ENCODE results near the gene PJVK.
"Not testable (repeated sequence)": the region's sequence is repeated elsewhere in the genome, so short reads cannot be mapped to it uniquely, and the experiment has no call there.

PJVK gene

DNA sequence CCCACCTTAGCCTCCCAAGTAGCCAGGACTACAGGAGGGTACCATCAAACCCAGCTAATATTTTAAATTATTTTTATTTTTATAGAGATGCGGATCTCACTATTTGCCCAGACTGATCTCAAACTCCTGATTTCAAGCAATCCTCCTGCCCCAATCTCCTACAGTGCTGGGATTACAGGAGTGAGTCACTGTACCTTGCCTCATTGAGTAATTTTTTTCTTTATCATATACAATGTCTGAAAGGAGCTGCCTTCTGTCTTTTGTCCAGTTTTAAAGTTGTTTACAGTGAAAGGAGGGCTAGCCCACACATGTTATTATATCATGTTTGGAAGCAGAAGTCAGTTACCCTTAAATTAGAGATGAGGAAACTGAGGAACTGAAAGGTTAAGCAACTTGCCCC, 32.8 kb upstream of the PJVK start:
- H3K9me3 Mint-ChIP-seq, result no peaks in the 10 kb centered on the region
- H3K36me3 Mint-ChIP-seq (ENCODE audit: insufficient read depth), result peaks cover 7% of the 10 kb centered on the region
- H3K27me3 Mint-ChIP-seq, result no peaks in the 10 kb centered on the region
- ATAC-seq (replicated peaks; ENCODE audit: extremely low read depth, poor library complexity, severe bottlenecking), result no peak
- H3K4me1 Mint-ChIP-seq, result peaks cover 27% of the 10 kb centered on the region
- no peak overlapping the region for H3K4me3 Mint-ChIP-seq
- DNase-seq (ENCODE audit: low spot score in 2 of 2), result no peak
- no peak overlapping the region for H3K27ac Mint-ChIP-seq (ENCODE audit: low read depth)

DNA sequence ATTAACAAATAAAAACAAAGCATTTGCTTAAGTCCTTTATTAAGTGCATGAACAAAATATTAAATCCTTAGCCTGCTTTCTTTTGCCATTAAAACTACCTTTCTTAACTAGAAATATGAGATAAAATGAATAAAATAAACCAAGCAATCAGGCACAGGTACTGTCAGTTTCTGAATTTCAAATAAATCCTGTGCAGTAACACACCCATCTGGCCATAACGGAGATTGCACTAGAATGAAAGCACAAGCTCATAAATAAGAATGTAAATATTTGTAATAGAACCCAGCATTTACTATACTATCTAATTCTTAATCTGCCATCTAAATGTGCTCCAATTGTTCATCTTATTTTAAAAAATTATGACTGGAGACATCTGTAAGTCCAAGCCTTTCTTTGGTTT, 32.1 kb upstream of the PJVK start:
- DNase-seq (ENCODE audit: low spot score in 2 of 2) (no peak), ATAC-seq (replicated peaks; ENCODE audit: extremely low read depth, poor library complexity, severe bottlenecking) (no peak)
- H3K9me3 Mint-ChIP-seq, result no peaks in the 10 kb centered on the region
- no peak overlapping the region for H3K27ac Mint-ChIP-seq (ENCODE audit: low read depth)
- H3K27me3 Mint-ChIP-seq, result no peaks in the 10 kb centered on the region
- H3K4me3 Mint-ChIP-seq, result no peak overlapping the region
- peaks cover 3% of the 10 kb centered on the region for H3K36me3 Mint-ChIP-seq (ENCODE audit: insufficient read depth)
- H3K4me1 Mint-ChIP-seq, result peaks cover 23% of the 10 kb centered on the region

DNA sequence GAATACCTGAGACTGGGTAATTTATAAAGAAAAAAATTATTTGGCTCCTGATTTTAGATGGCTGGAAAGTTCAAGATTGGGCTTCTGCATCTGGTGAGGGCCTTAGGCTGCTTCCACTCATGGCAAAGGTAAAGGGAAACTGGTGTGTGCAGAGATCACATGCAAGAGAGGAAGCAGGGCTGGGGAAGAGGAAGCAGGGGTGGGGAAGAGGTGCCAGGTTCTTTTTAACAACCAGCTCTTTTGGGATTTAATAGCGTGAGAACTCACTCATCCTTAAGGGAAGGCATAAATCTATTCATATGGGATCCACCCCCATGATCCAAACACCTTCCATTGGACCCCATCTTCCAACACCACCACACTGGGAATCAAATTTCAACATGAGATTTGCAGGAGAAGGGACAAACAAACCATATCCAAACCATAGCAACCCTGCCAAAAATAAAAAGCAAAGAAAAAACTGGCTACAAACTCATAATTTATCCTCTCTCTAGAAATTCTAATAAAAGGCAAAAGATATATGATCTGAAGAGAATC, 30.6 kb upstream of the PJVK start:
- Mint-ChIP-seq H3K27me3 (no peaks in the 10 kb centered on the region), H3K4me1 (peaks cover 11% of the 10 kb centered on the region), H3K4me3 (no peak overlapping the region), H3K27ac (ENCODE audit: low read depth) (no peak overlapping the region), H3K36me3 (ENCODE audit: insufficient read depth) (no peaks in the 10 kb centered on the region), H3K9me3 (peaks cover 4% of the 10 kb centered on the region)
- ATAC-seq (replicated peaks; ENCODE audit: extremely low read depth, poor library complexity, severe bottlenecking), result no peak
- no peak for DNase-seq (ENCODE audit: low spot score in 2 of 2)

DNA sequence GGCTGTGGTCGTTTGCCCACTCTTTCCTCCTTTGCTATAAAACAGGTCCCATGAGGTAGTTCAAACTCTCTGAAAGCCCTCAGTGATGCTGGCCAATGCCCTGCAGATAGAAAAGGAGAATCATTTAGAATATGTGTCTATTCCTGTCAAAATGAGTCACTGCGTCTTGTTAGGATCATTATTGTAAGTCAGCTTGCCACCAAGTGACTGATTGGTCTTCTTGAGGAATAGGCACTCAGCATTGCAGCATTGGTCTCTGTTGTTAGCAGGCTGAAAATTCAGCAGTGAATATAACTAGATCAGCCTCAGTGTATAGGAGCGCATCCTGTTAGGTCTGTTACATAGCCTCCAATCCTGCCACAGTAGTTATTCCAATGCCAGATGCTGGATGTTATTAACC, 29.1 kb upstream of the PJVK start:
- ATAC-seq (replicated peaks; ENCODE audit: extremely low read depth, poor library complexity, severe bottlenecking) (no peak), DNase-seq (ENCODE audit: low spot score in 2 of 2) (no peak)
- Mint-ChIP-seq H3K27ac (ENCODE audit: low read depth) (no peak overlapping the region), H3K36me3 (ENCODE audit: insufficient read depth) (no peaks in the 10 kb centered on the region), H3K9me3 (peaks cover 8% of the 10 kb centered on the region), H3K4me3 (no peak overlapping the region), H3K27me3 (no peaks in the 10 kb centered on the region), H3K4me1 (peaks cover 2% of the 10 kb centered on the region)

DNA sequence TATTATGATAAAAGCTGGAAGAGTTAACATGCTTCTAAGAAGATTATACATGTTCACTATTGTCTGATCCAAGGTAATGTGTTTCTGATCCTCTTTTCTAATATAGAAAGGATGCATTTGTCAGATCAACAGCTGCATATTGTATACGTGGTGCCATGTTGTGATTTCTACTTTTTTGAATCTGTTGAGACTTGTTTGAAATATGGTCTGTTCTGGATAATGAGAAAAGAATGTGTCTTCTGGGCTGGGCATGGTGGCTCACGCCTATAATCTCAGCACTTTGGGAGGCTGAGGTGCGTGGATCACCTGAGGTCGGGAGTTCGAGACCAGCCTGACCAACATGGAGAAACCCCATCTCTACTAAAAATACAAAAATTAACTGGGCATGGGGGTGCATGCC, 27.4 kb upstream of the PJVK start:
- not testable (repeated sequence) for H3K27me3 Mint-ChIP-seq; H3K4me1 Mint-ChIP-seq; H3K27ac Mint-ChIP-seq (ENCODE audit: low read depth); H3K4me3 Mint-ChIP-seq; H3K9me3 Mint-ChIP-seq; DNase-seq (ENCODE audit: low spot score in 2 of 2); H3K36me3 Mint-ChIP-seq (ENCODE audit: insufficient read depth); ATAC-seq (replicated peaks; ENCODE audit: extremely low read depth, poor library complexity, severe bottlenecking)

DNA sequence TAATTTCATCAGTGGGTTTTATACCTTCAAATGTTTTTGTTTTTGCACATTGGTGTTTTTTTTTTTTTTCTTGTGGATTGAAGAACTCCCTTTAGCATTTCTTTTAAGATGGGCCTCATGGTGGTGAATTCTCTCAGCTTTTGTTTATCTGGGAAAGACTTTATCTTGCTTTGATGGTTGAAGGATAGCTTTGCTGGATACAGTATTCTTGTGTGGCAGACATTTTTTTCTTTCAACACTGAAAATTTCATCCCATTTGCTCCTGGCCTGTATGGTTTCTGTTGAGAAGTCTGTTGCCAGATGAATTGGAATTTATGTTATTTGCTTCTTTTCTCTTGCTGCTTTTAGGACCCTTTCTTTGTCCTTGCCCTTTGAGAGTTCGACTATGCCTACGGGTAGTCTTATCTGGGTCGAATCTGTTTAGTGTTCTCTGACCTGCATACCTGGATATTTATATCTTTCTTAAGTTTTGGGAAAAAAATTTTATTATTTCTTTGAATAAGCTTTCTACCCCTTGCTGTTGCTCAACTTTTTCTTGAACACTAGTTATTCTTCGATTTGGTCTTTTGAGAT, 25.8 kb upstream of the PJVK start:
- DNase-seq (ENCODE audit: low spot score in 2 of 2) (no peak), ATAC-seq (replicated peaks; ENCODE audit: extremely low read depth, poor library complexity, severe bottlenecking) (no peak)
- Mint-ChIP-seq H3K36me3 (ENCODE audit: insufficient read depth) (peaks cover 12% of the 10 kb centered on the region), H3K4me1 (no peaks in the 10 kb centered on the region), H3K27ac (ENCODE audit: low read depth) (no peak overlapping the region), H3K9me3 (peaks cover 8% of the 10 kb centered on the region), H3K27me3 (no peaks in the 10 kb centered on the region), H3K4me3 (no peak overlapping the region)

DNA sequence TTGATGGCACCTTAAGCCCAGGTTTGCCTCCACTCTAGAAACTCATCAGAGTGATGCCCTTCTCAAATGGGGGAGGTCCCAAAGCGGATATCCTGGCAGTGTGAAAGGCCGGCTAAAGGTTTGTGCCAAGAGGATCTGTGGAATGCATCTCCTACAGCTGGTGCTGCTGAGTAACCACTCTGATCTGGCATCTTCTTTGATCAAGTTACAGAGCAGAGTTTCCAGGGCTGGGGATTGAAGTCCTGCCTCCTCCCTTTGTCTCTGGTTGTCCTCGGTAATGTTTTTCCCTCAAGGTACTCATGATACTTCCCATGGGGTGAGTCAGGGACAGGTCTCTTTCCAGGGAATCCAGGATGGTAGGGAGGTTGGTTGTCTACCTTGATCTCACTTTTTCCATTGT, 24.8 kb upstream of the PJVK start:
- Mint-ChIP-seq H3K4me1 (no peaks in the 10 kb centered on the region), H3K27ac (ENCODE audit: low read depth) (no peak overlapping the region), H3K36me3 (ENCODE audit: insufficient read depth) (peaks cover 22% of the 10 kb centered on the region), H3K4me3 (no peak overlapping the region), H3K9me3 (peaks cover 8% of the 10 kb centered on the region), H3K27me3 (no peaks in the 10 kb centered on the region)
- DNase-seq (ENCODE audit: low spot score in 2 of 2), result no peak
- no peak for ATAC-seq (replicated peaks; ENCODE audit: extremely low read depth, poor library complexity, severe bottlenecking)

DNA sequence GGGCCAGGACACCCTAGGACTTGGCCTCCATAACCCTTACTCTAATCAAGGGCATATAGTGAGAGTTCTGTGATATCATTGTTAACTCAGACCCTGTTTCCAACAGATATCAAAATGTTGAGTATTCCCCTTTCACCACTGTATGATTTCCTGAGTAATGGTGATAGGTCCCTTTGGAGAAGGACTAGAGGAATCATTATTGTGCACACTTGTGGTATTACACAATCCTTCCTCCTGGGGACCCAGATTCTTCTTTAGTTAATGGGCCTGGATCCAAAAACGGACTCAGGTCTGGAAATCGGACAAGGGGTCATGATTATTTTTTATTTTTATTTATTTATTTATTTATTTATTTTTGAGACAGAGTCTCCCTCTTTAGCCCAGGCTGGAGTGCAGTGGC, 23.7 kb upstream of the PJVK start:
- Mint-ChIP-seq H3K9me3 (peaks cover 8% of the 10 kb centered on the region), H3K36me3 (ENCODE audit: insufficient read depth) (peaks cover 24% of the 10 kb centered on the region), H3K4me3 (no peak overlapping the region), H3K27ac (ENCODE audit: low read depth) (no peak overlapping the region), H3K4me1 (no peaks in the 10 kb centered on the region), H3K27me3 (no peaks in the 10 kb centered on the region)
- DNase-seq (ENCODE audit: low spot score in 2 of 2) (no peak), ATAC-seq (replicated peaks; ENCODE audit: extremely low read depth, poor library complexity, severe bottlenecking) (no peak)

DNA sequence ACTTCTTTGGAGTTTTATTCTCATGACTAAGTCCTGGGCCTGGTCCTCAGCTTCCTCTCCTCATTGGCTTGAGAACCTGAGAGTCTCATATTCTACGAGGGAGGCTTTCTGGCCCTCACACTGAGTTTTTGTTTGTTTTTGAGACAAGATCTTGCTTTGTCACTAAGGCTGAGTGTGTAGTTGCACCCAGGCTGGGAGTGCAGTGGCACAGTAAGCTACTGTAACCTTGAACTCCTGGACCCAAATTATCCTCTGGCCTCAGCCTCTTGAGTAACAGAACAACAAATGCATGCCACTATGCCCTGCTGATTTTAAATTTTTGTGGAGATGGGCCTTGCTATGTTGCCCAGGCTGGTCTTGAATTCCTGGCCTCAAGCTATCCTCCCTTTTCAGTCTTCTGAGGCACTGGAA, 22.8 kb upstream of the PJVK start:
- no peak for ATAC-seq (replicated peaks; ENCODE audit: extremely low read depth, poor library complexity, severe bottlenecking)
- H3K4me3 Mint-ChIP-seq, result no peak overlapping the region
- H3K9me3 Mint-ChIP-seq, result peaks cover 8% of the 10 kb centered on the region
- no peak for DNase-seq (ENCODE audit: low spot score in 2 of 2)
- H3K36me3 Mint-ChIP-seq (ENCODE audit: insufficient read depth), result peaks cover 29% of the 10 kb centered on the region
- no peaks in the 10 kb centered on the region for H3K4me1 Mint-ChIP-seq
- H3K27me3 Mint-ChIP-seq, result no peaks in the 10 kb centered on the region
- no peak overlapping the region for H3K27ac Mint-ChIP-seq (ENCODE audit: low read depth)

DNA sequence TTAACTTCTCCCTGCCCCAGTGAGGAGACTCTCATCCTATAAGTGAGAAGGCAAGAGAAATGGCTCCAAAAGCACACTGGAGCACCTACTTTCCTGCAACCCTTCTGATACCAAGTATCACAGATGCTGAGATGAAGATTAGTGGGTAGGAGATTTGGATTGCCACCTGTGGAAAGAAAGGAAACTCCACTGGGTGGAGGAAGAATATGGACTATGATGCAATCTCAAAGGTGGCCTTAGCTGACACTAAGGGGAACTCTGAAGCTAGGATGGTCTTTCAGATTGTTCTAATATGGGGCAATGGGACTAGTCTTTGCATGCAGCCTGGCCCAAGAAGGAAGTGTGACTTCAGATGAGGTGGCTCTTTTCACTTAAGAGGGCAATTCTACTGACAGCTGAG, 21.8 kb upstream of the PJVK start:
- peaks cover 8% of the 10 kb centered on the region for H3K9me3 Mint-ChIP-seq
- DNase-seq (ENCODE audit: low spot score in 2 of 2) (no peak), ATAC-seq (replicated peaks; ENCODE audit: extremely low read depth, poor library complexity, severe bottlenecking) (no peak)
- H3K4me1 Mint-ChIP-seq, result no peaks in the 10 kb centered on the region
- H3K27me3 Mint-ChIP-seq, result no peaks in the 10 kb centered on the region
- no peak overlapping the region for H3K4me3 Mint-ChIP-seq
- peaks cover 38% of the 10 kb centered on the region for H3K36me3 Mint-ChIP-seq (ENCODE audit: insufficient read depth)
- H3K27ac Mint-ChIP-seq (ENCODE audit: low read depth), result no peak overlapping the region

DNA sequence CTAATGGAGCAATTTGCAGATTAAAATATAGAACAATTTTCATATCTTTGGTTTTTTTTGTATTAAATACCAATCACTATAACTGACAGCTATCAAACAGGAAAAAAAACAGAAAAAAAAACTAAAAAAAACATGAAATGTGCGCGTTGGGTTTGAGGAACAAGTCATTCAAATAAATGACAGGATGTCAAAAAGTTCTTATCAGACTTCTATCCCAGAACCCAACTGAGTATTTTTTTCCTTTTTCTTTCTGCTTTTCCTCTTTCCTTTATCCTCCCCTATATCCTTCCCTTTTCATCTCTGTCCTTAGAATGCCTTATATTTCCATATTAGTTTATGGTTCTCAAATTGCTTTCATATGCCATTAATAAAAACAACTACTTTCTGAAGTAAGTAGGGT, 14.5 kb upstream of the PJVK start:
- Mint-ChIP-seq H3K27me3 (no peaks in the 10 kb centered on the region), H3K4me3 (no peak overlapping the region), H3K36me3 (ENCODE audit: insufficient read depth) (peaks cover 43% of the 10 kb centered on the region), H3K9me3 (no peaks in the 10 kb centered on the region), H3K27ac (ENCODE audit: low read depth) (no peak overlapping the region), H3K4me1 (no peaks in the 10 kb centered on the region)
- no peak for ATAC-seq (replicated peaks; ENCODE audit: extremely low read depth, poor library complexity, severe bottlenecking)
- no peak for DNase-seq (ENCODE audit: low spot score in 2 of 2)

DNA sequence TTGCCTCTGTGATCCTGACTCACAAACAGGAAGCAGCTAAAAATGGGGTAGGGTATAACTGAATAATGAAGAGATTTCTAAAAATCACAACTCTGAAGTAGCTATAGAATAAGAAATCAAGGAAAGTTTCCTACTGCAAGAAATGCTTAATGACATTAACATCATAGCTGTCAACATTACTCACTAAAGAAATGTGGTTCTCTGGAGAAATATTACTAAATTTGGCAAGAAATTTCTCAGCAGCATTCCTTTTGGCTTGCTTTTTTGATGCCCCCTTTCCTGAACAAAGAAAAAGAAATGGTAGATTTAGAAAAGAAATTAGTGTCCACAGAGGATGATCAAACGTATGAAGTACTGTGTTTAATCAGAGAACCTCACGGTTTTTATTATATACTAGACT, 9.8 kb upstream of the PJVK start:
- no peak for ATAC-seq (replicated peaks; ENCODE audit: extremely low read depth, poor library complexity, severe bottlenecking)

DNA sequence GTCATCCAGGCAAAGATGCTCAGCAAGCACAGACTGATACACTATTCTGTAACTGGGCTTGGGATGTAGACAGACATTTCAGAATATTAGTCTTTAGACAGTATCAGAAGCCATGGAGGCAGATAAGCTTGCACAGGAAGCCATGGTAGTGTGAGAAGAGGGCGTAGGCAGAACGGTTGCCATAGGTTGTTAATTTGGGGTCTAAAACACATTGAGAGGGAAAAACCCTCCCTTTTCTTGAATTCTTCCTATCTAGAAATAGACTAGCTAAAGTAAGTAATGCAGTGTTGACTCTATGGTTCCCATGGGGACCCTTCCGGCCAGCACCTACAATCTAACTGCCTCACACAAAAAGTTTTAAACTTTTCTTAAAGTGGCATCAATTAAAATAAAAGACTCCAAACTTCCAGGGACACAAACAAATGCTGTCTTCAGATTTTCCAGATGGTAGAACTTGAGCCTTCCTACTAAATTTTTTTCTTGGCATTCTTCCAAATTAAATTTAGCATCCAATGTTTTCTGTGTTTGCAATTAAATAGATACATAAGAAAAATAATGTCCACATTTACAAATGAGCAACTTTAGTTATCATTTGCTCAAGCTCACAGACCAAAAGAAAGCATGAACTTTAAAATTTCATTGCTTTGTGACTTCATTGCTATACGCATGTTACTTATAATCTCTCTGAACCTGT, 2.1 kb upstream of the PJVK start:
- DNase-seq (ENCODE audit: low spot score in 2 of 2) (no peak), ATAC-seq (replicated peaks; ENCODE audit: extremely low read depth, poor library complexity, severe bottlenecking) (no peak)
- H3K4me1 Mint-ChIP-seq, result peaks cover 32% of the 10 kb centered on the region
- peak overlapping the region; percentile 18 for H3K4me3 Mint-ChIP-seq
- no peaks in the 10 kb centered on the region for H3K9me3 Mint-ChIP-seq
- H3K27ac Mint-ChIP-seq (ENCODE audit: low read depth), result peak overlapping the region; percentile 50
- peaks cover 14% of the 10 kb centered on the region for H3K36me3 Mint-ChIP-seq (ENCODE audit: insufficient read depth)
- no peaks in the 10 kb centered on the region for H3K27me3 Mint-ChIP-seq

More for the DNA sequence above, 9.8 kb upstream of the PJVK start:
- Mint-ChIP-seq H3K27ac (ENCODE audit: low read depth) (no peak overlapping the region), H3K4me3 (no peak overlapping the region), H3K27me3 (no peaks in the 10 kb centered on the region), H3K4me1 (no peaks in the 10 kb centered on the region), H3K9me3 (no peaks in the 10 kb centered on the region), H3K36me3 (ENCODE audit: insufficient read depth) (peaks cover 30% of the 10 kb centered on the region)
- DNase-seq (ENCODE audit: low spot score in 2 of 2), result no peak

Measured in central memory CD8-positive, alpha-beta T cell (primary cell).